AG04449 (cell line): ENCODE results near the gene CRACDL.

Experiments used
- CTCF ChIA-PET: fragments of 350-600 bp; formaldehyde crosslinking; extraction: SDS; loops from one replicate; lab custom pipeline; 2021; ENCODE audit warnings: antibody characterized with exemption; lab: Yijun Ruan, JAX
- POLR2A ChIA-PET: fragments of 400-600, 350-600 bp; formaldehyde crosslinking; extraction: SDS; loops from one replicate; lab custom pipeline; 2020; ENCODE audit warnings: antibody characterized with exemption, inconsistent platforms; lab: Yijun Ruan, JAX
- DNase-seq: peaks from one replicate; pipeline ENCODE4 v3.0.0-alpha.2; 2010; ENCODE audit warnings: low read depth, low spot score
- H3K4me3 ChIP-seq: 2 replicates; pipeline ENCODE4 v1.5.1; 2011; ENCODE audit warnings: low read depth, mild to moderate bottlenecking, control low read depth, low read length
- CTCF ChIP-seq: IDR thresholded peaks from one replicate; pipeline ENCODE4 v1.5.1; 2011; ENCODE audit warnings: mild to moderate bottlenecking, moderate library complexity, low read length, control low read depth, inconsistent platforms; ENCODE audit not compliant: insufficient read depth; ENCODE audit errors: missing control alignments

Gene CRACDL

GRCh38 chr2:98825404-98825803 lies 110.6 kb downstream of the CRACDL start:
- ChIA-PET POLR2A (no interaction called here), CTCF (no interaction called here)
- no peak for DNase-seq
- TF ChIP-seq CTCF = no peak
- no peak overlapping the region for H3K4me3 ChIP-seq

- ChIA-PET POLR2A (no interaction called here), CTCF (interaction anchor here (1.0 kb wide), 1 partner anchor 11 kb away, joined by 3 read pairs; no protein-coding TSS in a partner anchor)
- no peak for DNase-seq
- no peak overlapping the region for H3K4me3 ChIP-seq
- no peak for TF ChIP-seq CTCF
Measured at GRCh38 chr2:98825020-98825350, 111.0 kb downstream of the CRACDL start.

GRCh38 chr2:98824256-98825019 lies 111.6 kb downstream of the CRACDL start:
- no peak for DNase-seq
- no peak for TF ChIP-seq CTCF
- H3K4me3 ChIP-seq = no peak overlapping the region
- ChIA-PET POLR2A (no interaction called here), CTCF (interaction anchor here (1.0 kb wide), 1 partner anchor 12 kb away, joined by 3 read pairs; no protein-coding TSS in a partner anchor)

- DNase-seq = no peak
- no peak overlapping the region for H3K4me3 ChIP-seq
- no peak for TF ChIP-seq CTCF
- POLR2A ChIA-PET = no interaction called here
- CTCF ChIA-PET = interaction anchor here (1.0 kb wide), 1 partner anchor 13 kb away, joined by 3 read pairs; no protein-coding TSS in a partner anchor
Measured at GRCh38 chr2:98823196-98824170, 112.5 kb downstream of the CRACDL start.

- POLR2A ChIA-PET = no interaction called here
Measured at GRCh38 chr2:98822301-98823164, 113.5 kb downstream of the CRACDL start.

More at GRCh38 chr2:98822301-98823164, 113.5 kb downstream of the CRACDL start:
- CTCF ChIA-PET = no interaction called here
- no peak for DNase-seq
- no peak for TF ChIP-seq CTCF
- H3K4me3 ChIP-seq = no peak overlapping the region
